ENCODE measurements around the gene LSM12. TPM values are rescaled to one million over a fixed set of nuclear protein-coding genes. Genes with fewer than 3 reads are reported as not detected.

The LSM12 gene
- total and polyA plus RNA-seq, 2 of the 8 experiments (the other 6 are each of a cell fraction or from before 2014, with no cell fraction given): 69.8 to 142 TPM

DNA sequence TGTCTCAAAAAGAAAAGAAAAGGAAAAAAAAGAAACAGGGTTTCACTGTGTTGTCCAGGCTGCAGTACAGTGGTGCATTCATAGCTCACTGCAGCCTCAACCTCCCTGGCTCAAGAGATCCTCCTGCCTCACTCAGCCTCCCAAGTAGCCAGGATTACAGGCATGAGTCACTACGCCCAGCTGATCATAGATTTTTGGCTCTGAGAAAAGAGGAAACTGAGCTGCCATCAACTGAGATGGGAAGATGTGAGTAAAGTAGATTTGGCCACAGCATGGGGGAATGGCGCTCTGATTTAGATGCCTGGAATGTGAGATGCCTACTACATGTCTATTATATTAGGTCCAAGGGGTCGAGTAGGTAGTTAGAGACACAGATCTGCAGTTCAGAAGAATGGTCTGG lies 67.9 kb downstream of the LSM12 start:
- Histone ChIP-seq H2BK5ac (ENCODE audit: low read depth, low read length) (no peak overlapping the region), H3K36me3 (ENCODE audit: control insufficient read depth in 2 of 4, insufficient read depth in 4 of 4, low read length in 3 of 4) (no peaks in the 10 kb centered on the region), H3K27me3 (replicated peaks in 1 of 4; ENCODE audit: control insufficient read depth in 3 of 4, extremely low read depth in 1 of 4, insufficient read depth in 3 of 4, low read length in 3 of 4) (peaks cover 0 to 9% (median 5%) of the 10 kb centered on the region in 4 experiments; a peak in 5 of 7 replicates), H3K4me1 (replicated peaks in 1 of 4; ENCODE audit: control insufficient read depth in 3 of 4, insufficient read depth in 4 of 4, low read length in 3 of 4) (peaks cover 0 to 2% (median 0%) of the 10 kb centered on the region in 4 experiments; a peak in 1 of 7 replicates), H2BK15ac (ENCODE audit: low read length) (no peak overlapping the region), H2BK12ac (ENCODE audit: low read depth, low read length) (no peak overlapping the region), H2AK5ac (ENCODE audit: low read depth, low read length) (no peak overlapping the region), H4K20me1 (replicated peaks in 1 of 2; ENCODE audit: control insufficient read depth in 1 of 2, insufficient read depth in 2 of 2, low read length in 2 of 2) (no peaks in the 10 kb centered on the region), H3K4me2 (ENCODE audit: insufficient read depth in 1 of 2, low read depth in 2 of 2, low read length in 2 of 2) (no peak overlapping the region), H3K9ac (replicated peaks in 1 of 4; ENCODE audit: extremely low read depth in 1 of 4, low read depth in 3 of 4, low read length in 3 of 4) (no peak overlapping the region), H3K56ac (replicated peaks; ENCODE audit: insufficient read length, low read depth, low read length) (no peak overlapping the region), H4K8ac (ENCODE audit: extremely low read depth, insufficient read depth, low read length) (no peak overlapping the region), H3K79me2 (ENCODE audit: control insufficient read depth in 1 of 2, insufficient read depth in 2 of 2, low read length in 2 of 2) (no peaks in the 10 kb centered on the region), H3K14ac (ENCODE audit: insufficient read length) (no peak overlapping the region), H3K23ac (ENCODE audit: insufficient read length) (no peak overlapping the region), H4K5ac (ENCODE audit: insufficient read length, low read depth, low read length) (no peak overlapping the region), H3K4ac (replicated peaks; ENCODE audit: insufficient read length, low read depth, low read length) (no peak overlapping the region), H3K4me3 (ENCODE audit: extremely low read depth in 1 of 4, insufficient read depth in 2 of 4, low read depth in 3 of 4, low read length in 4 of 4) (no peak overlapping the region), H3K18ac (ENCODE audit: extremely low read depth, low read length) (no peak overlapping the region), H3K23me2 (ENCODE audit: low read depth, low read length) (no peaks in the 10 kb centered on the region; the same call in 1 of the 2 replicates), H3K9me3 (ENCODE audit: insufficient read depth in 2 of 2, low read depth in 1 of 2, low read length in 1 of 2) (no peaks in the 10 kb centered on the region), H2BK120ac (replicated peaks; ENCODE audit: low read depth, low read length) (no peak overlapping the region), H3K79me1 (ENCODE audit: low read depth, low read length) (no peaks in the 10 kb centered on the region), H2BK20ac (ENCODE audit: low read length) (no peak overlapping the region), H3K27ac (ENCODE audit: low read depth, low read length) (no peak overlapping the region), H2AFZ (ENCODE audit: low read length) (no peak overlapping the region), H4K91ac (replicated peaks; ENCODE audit: insufficient read length, low read length) (no peak overlapping the region)
- ChIA-PET CTCF (ENCODE audit: partially characterized antibody) (interaction anchor here (0.7 to 22.7 kb wide), 9 partner anchors 9 to 149 kb away, joined by 3 to 416 read pairs (median 4); partner anchors contain the start of genes NAGS and PPY), POLR2A (ENCODE audit: partially characterized antibody) (interaction anchor here (0.5 to 1.8 kb wide), 5 partner anchors 9 to 89 kb away, joined by 3 to 7 read pairs (median 3); partner anchors contain the start of gene TMEM101)
- DNase-seq (ENCODE audit: low read depth in 1 of 2, low spot score in 2 of 2) (no peak), FAIRE-seq (no peak)
- WGBS, 2 experiments (ENCODE audit: extremely low coverage in 1 of 2, insufficient coverage in 1 of 2, insufficient read length in 1 of 2, insufficient replicate concordance in 2 of 2, low coverage in 1 of 2, low lambda C conversion rate in 2 of 2, missing lambda C conversion rate in 1 of 2): 96% methylated on average over 3 of the region's 3 CpGs; no CpG with 5 or more reads in 1 of the 2 experiments
- TF ChIP-seq TEAD4 (IDR thresholded peaks at IDR 0.05; ENCODE audit: low read depth, low read length) (no peak), POLR2AphosphoS5 (IDR thresholded peaks at IDR 0.05; ENCODE audit: low read depth, low read length) (no peak), BCL11A (IDR thresholded peaks at IDR 0.05; ENCODE audit: low read depth in 2 of 2, low read length in 2 of 2) (no peak), CTBP2 (IDR thresholded peaks at IDR 0.05; ENCODE audit: borderline replicate concordance, insufficient read depth, insufficient read length, low read length) (no peak), SP1 (IDR thresholded peaks at IDR 0.05; ENCODE audit: low read depth, low read length) (no peak), PHF8 (conservative IDR thresholded peaks at IDR 0.05; ENCODE audit: low read depth, low read length) (no peak), BACH1 (IDR thresholded peaks at IDR 0.05; ENCODE audit: low read length) (no peak)

All from H1 (cell line).